GM23338 (cell line): ENCODE results near the gene HDAC5. TPM values are rescaled to one million over a fixed set of nuclear protein-coding genes. Genes with fewer than 3 reads are reported as not detected.
A peak's percentile ranks its signal among the peaks of the same experiment; 100 is the strongest.

Experiments
- ATAC-seq: fragments of 200-7000 bp; cut with Tn5 transposase; 3 replicates; pipeline ENCODE4 v1.9.1; 2020
- DNase-seq: peaks from one replicate; pipeline ENCODE4 v3.0.0-alpha.2; 2015; ENCODE audit warnings: low spot score
- H2AFZ ChIP-seq: fragments of 200-600 bp; sonication (generic); 2 replicates; pipeline ENCODE4 v1.8.0; 2016; ENCODE audit warnings: antibody characterized with exemption, mild to moderate bottlenecking, moderate library complexity
- H3F3A ChIP-seq: fragments of 200-600 bp; sonication (generic); replicated peaks from 2 replicates; pipeline ENCODE4 v1.8.0; 2017; ENCODE audit warnings: antibody characterized with exemption, mixed run types, low read depth
- H3K27ac ChIP-seq: fragments of 200-600 bp; sonication (generic); 2 replicates; pipeline ENCODE4 v1.6.1; 2016; ENCODE audit warnings: low read depth
- H3K27me3 ChIP-seq: fragments of 200-600 bp; sonication (generic); 2 replicates; pipeline ENCODE4 v1.8.0; 2016; ENCODE audit warnings: mild to moderate bottlenecking, mixed run types, moderate library complexity; ENCODE audit not compliant: insufficient read depth
- H3K36me3 ChIP-seq: fragments of 200-600 bp; sonication (generic); 2 replicates; pipeline ENCODE4 v1.8.0; 2016; ENCODE audit warnings: mild to moderate bottlenecking; ENCODE audit not compliant: insufficient read depth
- H3K4me1 ChIP-seq: fragments of 200-600 bp; sonication (generic); 2 replicates; pipeline ENCODE4 v1.8.0; 2016; ENCODE audit warnings: mild to moderate bottlenecking, moderate library complexity; ENCODE audit not compliant: insufficient read depth
- H3K4me2 ChIP-seq: fragments of 200-600 bp; sonication (generic); 2 replicates; pipeline ENCODE4 v1.7.1; 2017; ENCODE audit warnings: mixed run types
- H3K4me3 ChIP-seq: fragments of 200-600 bp; sonication (generic); 2 replicates; pipeline ENCODE4 v1.6.1; 2016; ENCODE audit warnings: mixed run types
- H3K79me2 ChIP-seq: fragments of 200-600 bp; sonication (generic); replicated peaks from 2 replicates; pipeline ENCODE4 v1.8.0; 2017; ENCODE audit warnings: mild to moderate bottlenecking; ENCODE audit not compliant: insufficient read depth
- H3K9me2 ChIP-seq: fragments of 200-600 bp; sonication (generic); 2 replicates; pipeline ENCODE4 v1.8.0; 2017; ENCODE audit not compliant: insufficient read depth
- H4K20me1 ChIP-seq: fragments of 200-600 bp; sonication (generic); replicated peaks from 2 replicates; pipeline ENCODE4 v1.8.0; 2017; ENCODE audit warnings: mild to moderate bottlenecking; ENCODE audit not compliant: insufficient read depth
- H3K27ac Mint-ChIP-seq: 2 replicates; pipeline ENCODE4 v1.8.0; 2020; ENCODE audit warnings: inconsistent platforms, mild to moderate bottlenecking, moderate library complexity, mixed read lengths
- H3K27me3 Mint-ChIP-seq: 3 replicates; pipeline ENCODE4 v1.8.0; 2022; ENCODE audit warnings: low read depth, mild to moderate bottlenecking, moderate library complexity, mixed read lengths, inconsistent platforms; ENCODE audit not compliant: insufficient read depth, poor library complexity
- H3K36me3 Mint-ChIP-seq: 3 replicates; pipeline ENCODE4 v1.8.0; 2021; ENCODE audit warnings: low read depth, mild to moderate bottlenecking, inconsistent platforms, moderate library complexity, mixed read lengths
- H3K4me1 Mint-ChIP-seq: 3 replicates; pipeline ENCODE4 v1.8.0; 2020; ENCODE audit warnings: mild to moderate bottlenecking, inconsistent platforms, mixed read lengths
- H3K4me3 Mint-ChIP-seq: 3 replicates; pipeline ENCODE4 v1.8.0; 2021; ENCODE audit warnings: moderate library complexity, mild to moderate bottlenecking, inconsistent platforms, mixed read lengths
- H3K9me3 Mint-ChIP-seq: 3 replicates; pipeline ENCODE4 v1.8.0; 2020; ENCODE audit warnings: moderate library complexity, mild to moderate bottlenecking, inconsistent platforms, mixed read lengths
- CREB1 ChIP-seq: fragments of 250-450 bp; sonication (Bioruptor Pico); IDR thresholded peaks from 2 replicates; pipeline ENCODE4 v1.5.0; 2020; ENCODE audit warnings: low read depth, mild to moderate bottlenecking, moderate library complexity
- EZH2 ChIP-seq: fragments of 200-600 bp; sonication (generic); IDR thresholded peaks from one replicate; pipeline ENCODE4 v1.8.0; 2017; ENCODE audit warnings: antibody characterized with exemption, mild to moderate bottlenecking, low read depth; ENCODE audit not compliant: unreplicated experiment
- EZH2phosphoT487 ChIP-seq: fragments of 200-600 bp; sonication (generic); IDR thresholded peaks from one replicate; pipeline ENCODE4 v1.8.1; 2018; ENCODE audit warnings: antibody characterized with exemption; ENCODE audit not compliant: unreplicated experiment
- JUNB ChIP-seq: IDR thresholded peaks from one replicate; pipeline ENCODE4 v1.6.1; 2016; ENCODE audit warnings: antibody characterized with exemption; ENCODE audit not compliant: unreplicated experiment
- NANOG ChIP-seq: IDR thresholded peaks from 2 replicates; pipeline ENCODE4 v1.6.1; 2016; ENCODE audit warnings: antibody characterized with exemption, borderline replicate concordance
- POLR2AphosphoS5 ChIP-seq: IDR thresholded peaks from 2 replicates; pipeline ENCODE4 v1.6.1; 2016; ENCODE audit warnings: antibody characterized with exemption, low read depth
- STAT1 ChIP-seq: IDR thresholded peaks from one replicate; pipeline ENCODE4 v1.6.1; 2016; ENCODE audit warnings: antibody characterized with exemption; ENCODE audit not compliant: unreplicated experiment
- ZNF331 ChIP-seq: fragments of 250-450 bp; sonication (Bioruptor Pico); IDR thresholded peaks from 2 replicates; pipeline ENCODE4 v1.5.0; 2020; ENCODE audit warnings: low read depth, mild to moderate bottlenecking, moderate library complexity
- polyA plus RNA-seq: library from polyadenylated mRNA; unstranded; fragments of >200 nt; fragmentation: Nextera tagmentation; extraction: Ambion mirVana; gene quantifications from 2 replicates; pipeline ENCODE4 v1.2.1, GENCODE V29; 2016
- total RNA-seq: library from RNA; depleted of rRNA; stranded (reverse); fragments of >200 nt; shearing (Covaris generic); gene quantifications from 2 replicates; pipeline ENCODE4 v1.2.3, GENCODE V29; 2014
- TF ChIP-seq, protein P1 (sequence below), 2 experiments: fragments of 200-600 bp in 1 of 2; sonication (generic) in 1 of 2; conservative IDR thresholded peaks; 2 replicates each; pipeline versions ENCODE4 v1.5.1 to v1.6.1; 2016 to 2017; ENCODE audit warnings: antibody characterized with exemption in 2 of 2, low read depth in 2 of 2, mild to moderate bottlenecking in 2 of 2, moderate library complexity in 1 of 2
- TF ChIP-seq, protein P2 (sequence below): IDR thresholded peaks from one replicate; pipeline ENCODE4 v1.6.1; 2018; ENCODE audit warnings: antibody characterized with exemption; ENCODE audit not compliant: unreplicated experiment

HDAC5 gene
- total and polyA plus RNA-seq, 2 experiments from 2014 or later: 16.9 to 71.1 TPM

DNA sequence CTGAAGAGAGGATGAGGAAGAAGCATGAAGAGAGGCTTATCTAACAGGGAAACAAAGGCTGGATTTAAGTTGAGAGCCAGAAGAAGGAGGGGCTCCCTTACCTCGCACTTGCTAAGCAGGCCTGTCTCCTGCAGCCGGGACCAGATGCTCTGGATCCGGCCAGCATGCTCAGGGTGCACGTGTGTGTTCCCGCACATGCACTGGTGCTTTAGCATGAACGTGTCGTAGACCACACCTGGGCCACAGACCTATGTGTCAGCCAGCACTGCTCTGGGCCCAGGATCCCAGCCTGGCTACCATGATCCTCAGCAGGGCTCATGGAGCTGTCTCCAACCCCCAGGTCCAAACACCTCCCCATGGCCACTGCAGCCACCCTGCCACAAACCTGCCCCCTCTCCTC lies 38.5 kb downstream of the HDAC5 start (continued):
- no peak for TF ChIP-seq NANOG
- TF ChIP-seq CREB1: no peak
- TF ChIP-seq, protein P1, sequence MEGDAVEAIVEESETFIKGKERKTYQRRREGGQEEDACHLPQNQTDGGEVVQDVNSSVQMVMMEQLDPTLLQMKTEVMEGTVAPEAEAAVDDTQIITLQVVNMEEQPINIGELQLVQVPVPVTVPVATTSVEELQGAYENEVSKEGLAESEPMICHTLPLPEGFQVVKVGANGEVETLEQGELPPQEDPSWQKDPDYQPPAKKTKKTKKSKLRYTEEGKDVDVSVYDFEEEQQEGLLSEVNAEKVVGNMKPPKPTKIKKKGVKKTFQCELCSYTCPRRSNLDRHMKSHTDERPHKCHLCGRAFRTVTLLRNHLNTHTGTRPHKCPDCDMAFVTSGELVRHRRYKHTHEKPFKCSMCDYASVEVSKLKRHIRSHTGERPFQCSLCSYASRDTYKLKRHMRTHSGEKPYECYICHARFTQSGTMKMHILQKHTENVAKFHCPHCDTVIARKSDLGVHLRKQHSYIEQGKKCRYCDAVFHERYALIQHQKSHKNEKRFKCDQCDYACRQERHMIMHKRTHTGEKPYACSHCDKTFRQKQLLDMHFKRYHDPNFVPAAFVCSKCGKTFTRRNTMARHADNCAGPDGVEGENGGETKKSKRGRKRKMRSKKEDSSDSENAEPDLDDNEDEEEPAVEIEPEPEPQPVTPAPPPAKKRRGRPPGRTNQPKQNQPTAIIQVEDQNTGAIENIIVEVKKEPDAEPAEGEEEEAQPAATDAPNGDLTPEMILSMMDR (conservative IDR thresholded peaks at IDR 0.05; ENCODE audit: low read depth in 2 of 2): no peak
- no peak for TF ChIP-seq EZH2
- no peak for TF ChIP-seq ZNF331
- TF ChIP-seq, protein P2, sequence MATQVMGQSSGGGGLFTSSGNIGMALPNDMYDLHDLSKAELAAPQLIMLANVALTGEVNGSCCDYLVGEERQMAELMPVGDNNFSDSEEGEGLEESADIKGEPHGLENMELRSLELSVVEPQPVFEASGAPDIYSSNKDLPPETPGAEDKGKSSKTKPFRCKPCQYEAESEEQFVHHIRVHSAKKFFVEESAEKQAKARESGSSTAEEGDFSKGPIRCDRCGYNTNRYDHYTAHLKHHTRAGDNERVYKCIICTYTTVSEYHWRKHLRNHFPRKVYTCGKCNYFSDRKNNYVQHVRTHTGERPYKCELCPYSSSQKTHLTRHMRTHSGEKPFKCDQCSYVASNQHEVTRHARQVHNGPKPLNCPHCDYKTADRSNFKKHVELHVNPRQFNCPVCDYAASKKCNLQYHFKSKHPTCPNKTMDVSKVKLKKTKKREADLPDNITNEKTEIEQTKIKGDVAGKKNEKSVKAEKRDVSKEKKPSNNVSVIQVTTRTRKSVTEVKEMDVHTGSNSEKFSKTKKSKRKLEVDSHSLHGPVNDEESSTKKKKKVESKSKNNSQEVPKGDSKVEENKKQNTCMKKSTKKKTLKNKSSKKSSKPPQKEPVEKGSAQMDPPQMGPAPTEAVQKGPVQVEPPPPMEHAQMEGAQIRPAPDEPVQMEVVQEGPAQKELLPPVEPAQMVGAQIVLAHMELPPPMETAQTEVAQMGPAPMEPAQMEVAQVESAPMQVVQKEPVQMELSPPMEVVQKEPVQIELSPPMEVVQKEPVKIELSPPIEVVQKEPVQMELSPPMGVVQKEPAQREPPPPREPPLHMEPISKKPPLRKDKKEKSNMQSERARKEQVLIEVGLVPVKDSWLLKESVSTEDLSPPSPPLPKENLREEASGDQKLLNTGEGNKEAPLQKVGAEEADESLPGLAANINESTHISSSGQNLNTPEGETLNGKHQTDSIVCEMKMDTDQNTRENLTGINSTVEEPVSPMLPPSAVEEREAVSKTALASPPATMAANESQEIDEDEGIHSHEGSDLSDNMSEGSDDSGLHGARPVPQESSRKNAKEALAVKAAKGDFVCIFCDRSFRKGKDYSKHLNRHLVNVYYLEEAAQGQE: no peak
- TF ChIP-seq JUNB: no peak
- TF ChIP-seq STAT1: no peak
- no peak for TF ChIP-seq POLR2AphosphoS5
- no peak for TF ChIP-seq EZH2phosphoT487

DNA sequence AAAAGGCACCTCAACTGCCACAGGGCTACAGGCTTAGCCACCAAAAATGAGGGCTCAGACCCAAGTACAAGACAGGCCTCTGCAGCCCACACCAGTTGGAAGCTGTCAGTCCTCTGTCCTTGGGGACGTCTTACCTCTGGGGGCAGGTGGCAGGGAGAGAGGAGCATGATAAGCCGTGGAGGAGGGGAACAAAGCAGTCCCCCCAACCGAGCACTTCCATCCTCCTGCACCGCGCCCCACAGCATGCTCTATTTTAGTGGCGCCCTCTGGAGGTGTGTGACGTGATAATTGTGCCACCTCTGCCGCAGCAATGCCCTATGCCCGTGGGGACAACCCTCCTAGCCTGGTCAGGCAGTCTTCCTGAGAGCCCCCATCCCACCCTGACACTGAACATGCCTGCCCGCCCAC lies 39.3 kb downstream of the HDAC5 start:
- H3K4me3 Mint-ChIP-seq: no peak overlapping the region
- peaks cover 56% of the 10 kb centered on the region for H3K36me3 Mint-ChIP-seq

More for the DNA sequence above, 39.3 kb downstream of the HDAC5 start:
- H2AFZ ChIP-seq: no peak overlapping the region
- H3K4me2 ChIP-seq: no peak overlapping the region
- H3K36me3 ChIP-seq: no peaks in the 10 kb centered on the region; the same call in 1 of the 2 replicates
- no peaks in the 10 kb centered on the region; the same call in 1 of the 2 replicates for H4K20me1 ChIP-seq
- no peaks in the 10 kb centered on the region for H3K9me2 ChIP-seq
- H3F3A ChIP-seq: 0 out of 2 replicates have a peak, but pooled peaks cover 13% of the 10 kb centered on the region
- peaks cover 47% of the 10 kb centered on the region for H3K4me1 Mint-ChIP-seq
- no peak overlapping the region for H3K4me3 ChIP-seq
- no peaks in the 10 kb centered on the region; the same call in 2 of the 3 replicates for H3K9me3 Mint-ChIP-seq
- peaks cover 29% of the 10 kb centered on the region for H3K27me3 Mint-ChIP-seq
- H3K27ac ChIP-seq: no peak overlapping the region
- no peak overlapping the region; the same call in 1 of the 2 replicates for H3K27ac Mint-ChIP-seq
- H3K79me2 ChIP-seq: no peaks in the 10 kb centered on the region
- H3K4me1 ChIP-seq: peaks cover 16% of the 10 kb centered on the region
- DNase-seq (peak; percentile 86), ATAC-seq (peak; percentile 57)
- no peaks in the 10 kb centered on the region for H3K27me3 ChIP-seq
- TF ChIP-seq, protein P1 (conservative IDR thresholded peaks at IDR 0.05; ENCODE audit: low read depth in 2 of 2): peak; percentile 62 to 83
- no peak for TF ChIP-seq EZH2
